COLO668 (cell line): ENCODE data around the gene DHCR7.

Experiments
- DNase-seq: peaks from one replicate; lab custom pipeline; 2025; ENCODE audit not compliant: unreplicated experiment; lab: John Stamatoyannopoulos, UW

DHCR7 gene

GRCh38 chr11:71448257-71449171 is at the start of gene DHCR7:
Gene DHCR7 (minus strand): TSS chr11:71448393. CDS start chr11:71444952, 3,441 bp downstream.
- DNase-seq: peak; percentile 93

- DNase-seq: no peak
These were observed 48.2 kb upstream of the DHCR7 start for GRCh38 chr11:71496421-71496820.

GRCh38 chr11:71495286-71496230 is 47.4 kb upstream of the DHCR7 start:
- no peak for DNase-seq

GRCh38 chr11:71491940-71492339 is 43.7 kb upstream of the DHCR7 start:
- no peak for DNase-seq

GRCh38 chr11:71491531-71491930 is 43.3 kb upstream of the DHCR7 start:
- DNase-seq: no peak

GRCh38 chr11:71490731-71491390 is 42.7 kb upstream of the DHCR7 start:
- no peak for DNase-seq

- no peak for DNase-seq
These were observed 42.0 kb upstream of the DHCR7 start for GRCh38 chr11:71490044-71490730.

GRCh38 chr11:71489311-71490043 is 41.3 kb upstream of the DHCR7 start:
- no peak for DNase-seq

- no peak for DNase-seq
These were observed 40.6 kb upstream of the DHCR7 start for GRCh38 chr11:71488681-71489270.

- DNase-seq: no peak
These were observed 38.1 kb upstream of the DHCR7 start for GRCh38 chr11:71486320-71486719.

- no peak for DNase-seq
These were observed 37.3 kb upstream of the DHCR7 start for GRCh38 chr11:71485466-71485865.

GRCh38 chr11:71485063-71485399 is 36.8 kb upstream of the DHCR7 start:
- no peak for DNase-seq

- DNase-seq: no peak
These were observed 36.3 kb upstream of the DHCR7 start for GRCh38 chr11:71484248-71485062.

GRCh38 chr11:71483692-71484091 is 35.5 kb upstream of the DHCR7 start:
- DNase-seq: no peak

GRCh38 chr11:71482746-71483364 is 34.7 kb upstream of the DHCR7 start:
- no peak for DNase-seq

- no peak for DNase-seq
These were observed 34.0 kb upstream of the DHCR7 start for GRCh38 chr11:71482216-71482615.

GRCh38 chr11:71481101-71481960 is 33.1 kb upstream of the DHCR7 start:
- no peak for DNase-seq

- DNase-seq: no peak
These were observed 30.3 kb upstream of the DHCR7 start for GRCh38 chr11:71478528-71478840.
